Stimulated activated CD8-positive, alpha-beta memory T cell treated with anti-CD3 and anti-CD28 coated beads, Interleukin-2, amount 100 ng/mL, for 1 hour (primary cell): ENCODE measurements around the gene CCRL2.
"Not testable (repeated sequence)": the region's sequence is repeated elsewhere in the genome, so short reads cannot be mapped to it uniquely, and the experiment has no call there.

Experiments used
- DNase-seq, 2 donors: peaks; one replicate each; pipeline ENCODE4 v3.0.0-alpha.2; 2020; ENCODE audit warnings: low read depth in 2 of 2

CCRL2 gene

GRCh38 chr3:46427916-46428833, 21.1 kb downstream of the CCRL2 start:
- no peak for DNase-seq

GRCh38 chr3:46429250-46429649, 22.2 kb downstream of the CCRL2 start:
- no peak for DNase-seq

GRCh38 chr3:46429671-46430070, 22.6 kb downstream of the CCRL2 start:
- no peak for DNase-seq

- not testable (repeated sequence) for DNase-seq
Measured at GRCh38 chr3:46430879-46431278, 23.8 kb downstream of the CCRL2 start.

- DNase-seq: not testable (repeated sequence)
Measured at GRCh38 chr3:46431905-46432304, 24.8 kb downstream of the CCRL2 start.

GRCh38 chr3:46433118-46433517, 26.1 kb downstream of the CCRL2 start:
- not testable (repeated sequence) for DNase-seq

- DNase-seq: no peak
Measured at GRCh38 chr3:46433841-46434240, 26.8 kb downstream of the CCRL2 start.

GRCh38 chr3:46435081-46435726, 28.1 kb downstream of the CCRL2 start:
- DNase-seq: no peak

GRCh38 chr3:46438831-46439230, 31.8 kb downstream of the CCRL2 start:
- DNase-seq: no peak

- DNase-seq: peak in 1 of 2 donors; percentile 8
Measured at GRCh38 chr3:46440531-46441294, 33.7 kb downstream of the CCRL2 start.

- no peak for DNase-seq
Measured at GRCh38 chr3:46442576-46443530, 35.8 kb downstream of the CCRL2 start.

- no peak for DNase-seq
Measured at GRCh38 chr3:46447228-46447985, 40.3 kb downstream of the CCRL2 start.

GRCh38 chr3:46448721-46449120, 41.7 kb downstream of the CCRL2 start:
- DNase-seq: no peak

- DNase-seq: no peak
Measured at GRCh38 chr3:46449755-46450552, 42.9 kb downstream of the CCRL2 start.

GRCh38 chr3:46453526-46454208, 46.6 kb downstream of the CCRL2 start:
- DNase-seq: no peak

- no peak for DNase-seq
Measured at GRCh38 chr3:46454209-46454595, 47.1 kb downstream of the CCRL2 start.

- DNase-seq: no peak
Measured at GRCh38 chr3:46454606-46455005, 47.5 kb downstream of the CCRL2 start.

- no peak for DNase-seq
Measured at GRCh38 chr3:46455231-46456115, 48.4 kb downstream of the CCRL2 start.
